IPS-18c (cell line): ENCODE data around the gene PIEZO1.

Experiments
- H3K4me3 ChIP-seq: 2 replicates; pipeline ENCODE4 v1.7.0; 2013; ENCODE audit warnings: low read depth, mild to moderate bottlenecking, low read length, moderate library complexity; ENCODE audit not compliant: insufficient read depth
- H3K9me3 ChIP-seq: one replicate; pipeline ENCODE4 v1.6.1; 2013; ENCODE audit warnings: mild to moderate bottlenecking, low read length, moderate library complexity; ENCODE audit not compliant: control insufficient read depth, insufficient read depth

Gene PIEZO1

GRCh38 chr16:88818575-88818874, 33.5 kb upstream of the PIEZO1 start:
- no peak overlapping the region for H3K4me3 ChIP-seq
- H3K9me3 ChIP-seq, result no peaks in the 10 kb centered on the region

DNA sequence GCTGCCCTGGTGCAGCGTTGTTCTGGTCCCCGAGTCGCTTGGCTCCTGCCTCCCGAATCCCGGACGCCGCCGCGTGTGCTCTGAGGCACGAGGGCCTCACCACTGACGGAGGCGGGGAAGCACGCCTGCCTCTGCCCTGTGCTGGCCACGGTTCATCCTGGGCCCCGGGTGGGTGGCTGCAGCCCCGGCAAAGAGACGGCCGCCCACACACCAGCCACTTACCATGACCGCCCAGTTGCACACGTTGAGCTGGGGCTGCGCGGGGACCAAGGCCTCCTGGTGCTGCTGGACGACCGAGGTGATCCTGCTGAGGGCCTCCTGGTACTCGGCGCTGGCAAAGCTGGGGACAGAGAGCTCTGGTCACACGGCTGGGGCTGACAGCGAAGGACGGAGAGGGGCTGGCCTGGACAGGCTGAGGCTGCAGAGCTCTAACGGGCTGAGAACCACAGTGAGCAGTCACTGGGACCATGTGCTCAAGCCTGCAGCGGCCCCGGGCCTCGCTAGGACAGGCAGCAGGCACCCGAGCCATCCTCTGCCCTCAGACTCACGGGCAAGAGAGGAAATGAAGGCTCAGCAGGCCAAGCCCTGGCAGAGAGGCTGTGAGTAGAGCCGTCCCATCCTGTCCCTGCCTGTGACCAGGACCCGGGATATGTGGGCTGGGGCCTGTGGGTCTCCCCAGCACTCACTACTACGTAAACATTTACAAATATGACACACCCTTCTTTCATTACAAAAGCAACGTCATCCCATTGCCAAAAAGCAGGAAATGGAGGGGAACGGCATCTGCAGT, 33.0 kb upstream of the PIEZO1 start:
- no peak overlapping the region for H3K4me3 ChIP-seq
- H3K9me3 ChIP-seq, result no peaks in the 10 kb centered on the region

- H3K9me3 ChIP-seq, result no peaks in the 10 kb centered on the region
- H3K4me3 ChIP-seq, result no peak overlapping the region
Observed at GRCh38 chr16:88816736-88817535, 31.9 kb upstream of the PIEZO1 start.

DNA sequence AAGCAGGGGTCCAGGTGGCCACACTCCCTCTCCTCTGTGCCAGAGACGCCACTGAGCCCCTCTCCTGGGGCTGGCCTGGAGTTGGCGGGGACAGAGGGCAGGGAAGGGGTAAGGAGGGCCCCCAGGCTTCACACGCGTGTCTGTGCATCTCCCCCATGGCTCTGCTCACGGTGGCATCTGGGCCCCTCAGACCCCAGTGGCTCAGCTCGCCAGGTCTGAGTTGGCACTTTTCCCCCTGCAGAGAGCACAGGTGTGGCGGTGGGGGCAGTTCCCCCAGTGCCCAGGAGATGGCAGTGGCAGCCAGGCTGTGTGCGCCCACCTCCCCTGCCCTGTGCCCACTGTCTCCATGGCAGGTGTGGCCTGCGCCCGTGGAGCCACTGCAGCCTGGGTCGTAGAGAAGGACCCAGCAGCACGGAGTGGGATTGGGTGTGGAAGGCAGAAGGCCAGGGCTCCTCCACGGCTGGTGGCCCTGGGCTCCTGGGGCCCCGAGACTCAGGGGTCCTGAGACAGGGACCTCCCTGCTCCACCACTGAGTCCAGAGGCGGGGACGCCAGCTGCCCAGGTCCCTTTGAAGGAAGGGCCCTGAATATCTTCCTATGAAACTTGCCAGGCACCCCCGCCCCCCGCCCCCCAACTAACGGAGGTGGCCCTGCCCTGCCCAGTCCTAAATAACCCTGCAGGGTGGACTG, 31.0 kb upstream of the PIEZO1 start:
- Histone ChIP-seq H3K4me3 (no peak overlapping the region), H3K9me3 (no peaks in the 10 kb centered on the region)

DNA sequence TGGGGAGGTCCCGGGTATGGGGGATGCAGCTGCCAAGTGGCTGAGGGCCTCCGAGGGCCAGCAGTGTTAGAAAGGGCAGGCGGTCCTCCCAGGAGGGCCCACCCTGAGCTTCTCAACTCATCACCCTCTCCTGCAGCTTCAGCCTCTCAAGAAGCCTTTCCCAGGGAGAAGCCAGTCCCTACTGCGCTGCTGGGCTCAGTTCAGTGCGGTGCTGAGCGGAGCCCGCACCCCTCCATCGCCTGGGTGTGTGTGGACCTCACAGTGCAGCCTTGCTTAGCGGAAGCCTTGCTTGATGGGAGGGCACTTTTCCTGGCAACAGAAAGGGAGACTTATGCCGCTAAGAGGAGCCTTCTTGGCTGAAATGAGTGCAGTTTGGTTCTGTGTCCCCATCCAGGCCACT, 30.2 kb upstream of the PIEZO1 start:
- no peaks in the 10 kb centered on the region for H3K9me3 ChIP-seq
- H3K4me3 ChIP-seq, result no peak overlapping the region

DNA sequence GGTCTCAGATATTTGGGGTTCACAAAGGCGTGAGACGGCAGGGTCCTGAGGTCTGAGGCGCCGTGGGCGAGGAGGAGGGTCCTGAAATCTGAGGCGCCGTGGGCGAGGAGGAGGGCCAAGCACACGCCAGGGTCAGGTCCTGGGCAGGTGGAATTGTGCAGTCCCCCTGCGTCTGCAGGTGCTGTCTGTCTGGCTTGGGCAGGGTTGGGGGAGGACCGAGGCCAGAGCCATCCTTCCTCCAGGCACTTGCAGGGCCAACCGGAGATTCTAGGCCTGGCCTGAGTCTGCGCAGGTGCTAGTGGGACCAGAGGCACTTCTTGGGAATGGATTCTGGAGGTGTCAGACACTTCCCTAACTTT, 29.1 kb upstream of the PIEZO1 start:
- Histone ChIP-seq H3K9me3 (no peaks in the 10 kb centered on the region), H3K4me3 (no peak overlapping the region)

DNA sequence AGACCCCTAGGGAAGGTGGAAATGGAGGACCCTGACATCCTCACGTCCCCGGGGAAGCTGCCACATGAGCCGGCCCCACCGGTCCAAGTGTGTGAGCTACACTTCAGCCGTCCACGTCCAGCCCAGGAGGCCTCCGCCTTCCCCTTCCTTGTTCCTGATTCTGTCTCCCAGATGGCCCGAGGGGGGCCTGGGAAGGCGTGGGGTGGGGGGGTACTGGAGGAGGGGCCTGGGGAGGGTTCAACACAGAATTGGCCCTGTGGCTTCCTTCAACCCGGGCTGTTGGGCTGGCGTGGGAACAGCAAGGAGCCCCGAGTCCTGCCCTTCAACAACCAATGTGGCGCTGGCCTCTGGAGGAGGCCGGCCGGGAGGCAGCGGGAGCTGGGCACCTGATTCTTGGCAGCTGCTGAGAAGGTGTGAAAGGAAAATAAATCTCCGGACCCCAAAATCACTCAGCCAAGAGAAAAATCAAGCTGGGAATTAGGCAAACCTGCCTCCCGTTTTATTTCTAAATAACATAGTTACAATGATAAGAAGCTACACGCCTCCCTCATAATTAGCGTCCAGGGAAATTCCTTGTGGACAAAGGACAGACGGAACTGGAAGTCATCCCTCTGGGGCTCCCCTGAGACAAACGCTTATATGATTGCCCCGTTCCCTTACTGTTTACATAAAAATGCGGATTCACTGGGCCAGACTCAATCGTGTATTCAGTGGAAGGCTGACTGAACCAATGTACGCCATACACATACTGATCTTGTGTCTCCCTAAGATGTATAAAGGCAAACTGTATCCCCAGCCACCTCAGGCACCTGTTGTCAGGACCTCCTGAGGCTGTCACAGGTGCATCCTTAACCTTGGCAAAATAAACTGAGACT, 28.5 kb upstream of the PIEZO1 start:
- Histone ChIP-seq H3K9me3 (no peaks in the 10 kb centered on the region), H3K4me3 (no peak overlapping the region)

DNA sequence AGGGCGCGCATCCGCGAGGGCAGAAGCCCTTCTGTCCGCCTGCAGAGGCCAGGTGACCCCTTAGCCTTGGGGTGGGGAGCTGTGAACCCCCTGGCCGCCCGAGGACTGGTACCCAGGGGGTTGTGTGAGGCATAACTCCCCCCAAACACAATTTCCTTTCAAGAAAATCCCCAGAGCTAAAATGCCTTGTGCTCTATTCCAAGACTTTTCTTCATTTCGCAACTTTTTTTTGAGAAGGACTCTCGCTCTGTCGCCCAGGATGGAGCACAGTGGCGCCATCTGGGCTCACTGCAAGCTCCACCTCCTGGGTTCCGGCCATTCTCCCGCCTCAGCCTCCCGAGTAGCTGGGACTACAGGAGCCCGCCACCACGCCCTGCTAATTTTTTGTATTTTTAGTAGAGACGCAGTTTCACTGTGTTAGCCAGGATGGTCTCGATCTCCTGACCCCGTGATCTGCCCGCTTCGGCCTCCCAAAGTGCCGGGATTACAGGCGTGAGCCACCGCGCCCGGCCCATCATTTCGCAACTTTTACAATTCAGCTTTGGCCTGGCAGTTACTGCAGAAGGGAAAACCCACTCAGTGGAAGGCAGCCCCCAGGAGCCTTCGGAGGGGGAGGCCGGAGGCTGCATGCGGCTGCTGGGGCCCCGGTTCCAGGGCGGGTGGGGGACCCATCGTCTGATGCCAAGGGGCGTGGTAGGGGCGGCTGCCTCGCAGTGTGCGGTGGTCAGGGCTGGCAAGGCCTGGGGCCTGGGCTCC, 27.7 kb upstream of the PIEZO1 start:
- Histone ChIP-seq H3K4me3 (peak overlapping the region; percentile 71; the same call in 1 of the 2 replicates), H3K9me3 (no peaks in the 10 kb centered on the region)

GRCh38 chr16:88811769-88812512, 26.9 kb upstream of the PIEZO1 start, which contains the start of gene APRT:
Gene APRT, minus strand, starts transcription at chr16:88811928. Its CDS starts 29 bp downstream, at chr16:88811899.
- no peaks in the 10 kb centered on the region for H3K9me3 ChIP-seq
- H3K4me3 ChIP-seq, result peak within 1 kb of the TSS; percentile 71

DNA sequence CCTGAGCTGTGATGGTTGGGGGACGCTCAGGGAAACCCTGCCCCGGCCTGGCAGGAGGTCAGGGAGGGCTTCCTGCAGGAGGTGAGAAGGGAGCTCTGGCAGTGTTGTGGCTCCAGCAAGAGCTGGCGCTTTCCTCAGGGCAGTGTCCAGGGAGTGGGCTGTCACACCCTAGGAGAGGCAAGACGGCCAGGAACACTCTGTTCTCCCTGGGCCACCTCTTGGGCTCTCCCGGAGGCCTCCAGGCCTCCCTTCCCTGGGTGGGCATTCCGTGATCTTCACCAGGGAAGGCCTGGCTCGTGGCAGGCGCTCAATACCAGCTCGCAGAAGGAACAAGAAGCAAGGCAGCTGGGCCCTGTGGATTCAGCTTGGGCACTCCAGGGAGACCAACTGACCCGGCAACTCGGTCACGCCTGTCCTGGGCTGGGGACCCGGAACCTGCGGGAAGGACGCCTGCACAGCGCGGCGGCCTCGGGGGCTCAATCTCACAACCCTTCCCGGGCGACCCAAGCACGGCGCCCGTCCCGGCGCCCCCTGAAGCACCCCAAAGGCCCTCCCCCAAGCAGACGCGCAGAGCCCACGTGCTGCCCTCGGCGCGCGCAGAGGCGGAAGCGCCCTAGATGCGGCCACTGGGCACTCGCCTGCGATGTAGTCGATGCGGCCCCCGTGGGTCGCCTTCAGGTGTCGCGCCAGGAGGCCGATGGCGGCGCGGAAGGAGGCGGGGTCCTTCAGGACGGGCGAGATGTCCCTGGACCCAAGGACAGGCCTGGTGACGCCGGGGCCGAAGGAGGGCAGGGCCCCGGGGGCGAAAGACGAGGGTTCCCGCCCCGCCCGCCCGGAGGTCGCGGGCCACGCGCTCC, 26.1 kb upstream of the PIEZO1 start:
- peak overlapping the region; percentile 71 for H3K4me3 ChIP-seq
- H3K9me3 ChIP-seq, result no peaks in the 10 kb centered on the region

GRCh38 chr16:88810166-88810911, 25.3 kb upstream of the PIEZO1 start:
- Histone ChIP-seq H3K9me3 (no peaks in the 10 kb centered on the region), H3K4me3 (peak overlapping the region; percentile 71)

DNA sequence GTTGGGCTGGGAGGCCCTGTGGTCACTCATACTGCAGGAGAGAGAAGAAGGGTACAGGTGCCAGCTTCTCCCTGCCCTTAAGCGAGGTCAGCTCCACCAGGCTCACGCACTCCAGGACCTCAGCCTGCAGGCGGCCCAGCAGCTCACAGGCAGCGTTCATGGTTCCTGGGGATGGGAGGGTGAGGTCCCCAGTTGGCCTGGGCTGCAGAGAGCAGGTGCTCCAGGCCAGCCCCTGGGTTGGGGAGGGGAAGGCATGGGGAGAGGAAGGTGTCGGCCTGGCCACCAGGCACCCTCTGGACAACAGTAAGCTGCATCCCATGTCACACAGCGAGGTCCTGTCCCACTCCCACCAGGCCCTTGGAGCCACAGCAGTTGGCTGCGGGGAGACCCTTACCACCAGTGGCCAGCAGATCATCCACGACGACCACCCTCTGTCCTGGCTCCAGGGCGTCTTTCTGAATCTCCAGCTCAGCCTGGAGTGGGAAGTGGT, 24.7 kb upstream of the PIEZO1 start:
- H3K9me3 ChIP-seq, result no peaks in the 10 kb centered on the region
- no peak overlapping the region for H3K4me3 ChIP-seq

DNA sequence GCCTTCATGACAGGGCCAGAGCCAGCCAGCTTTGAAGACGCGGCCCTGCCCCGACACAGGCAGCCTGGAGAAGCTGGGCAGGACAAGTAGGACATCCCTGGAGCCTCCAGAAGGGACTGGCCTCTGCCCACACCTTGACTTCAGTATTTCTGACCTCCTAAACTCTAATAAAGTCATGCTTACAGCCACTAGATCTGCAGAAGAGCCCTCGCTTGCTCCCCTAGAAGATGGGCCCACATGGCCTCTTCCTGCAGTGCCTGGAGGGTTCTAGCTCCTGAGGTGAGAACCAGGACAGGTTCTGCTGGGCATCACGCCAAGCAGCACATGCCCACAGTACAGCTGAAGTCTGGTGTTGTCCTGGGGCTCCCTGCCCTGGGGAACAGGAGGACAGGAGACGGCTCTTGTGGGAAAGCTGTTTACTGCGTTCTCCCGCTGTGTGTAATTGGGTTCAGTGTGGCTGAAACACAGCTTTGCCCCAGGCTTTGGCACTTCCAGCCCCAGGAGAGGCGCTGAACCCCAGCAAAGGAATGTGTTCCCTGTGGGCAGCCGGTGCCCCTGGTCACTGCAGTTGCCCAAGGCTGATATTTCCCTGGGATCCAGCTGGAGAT, 24.2 kb upstream of the PIEZO1 start:
- no peak overlapping the region for H3K4me3 ChIP-seq
- H3K9me3 ChIP-seq, result no peaks in the 10 kb centered on the region
